ENCODE results near the gene SRP54.

SRP54 gene

GRCh38 chr14:34982421-34983147, at the start of gene SRP54:
Gene SRP54, plus strand, starts transcription at chr14:34982992. Its CDS starts 13,718 bp downstream, at chr14:34996710.
- DNase-seq, result peak; percentile 94

- DNase-seq, result no peak
Measured at GRCh38 chr14:34933301-34933700, 49.5 kb upstream of the SRP54 start.

- DNase-seq, result no peak
Measured at GRCh38 chr14:34935488-34935887, 47.3 kb upstream of the SRP54 start.

GRCh38 chr14:34937442-34937841, 45.4 kb upstream of the SRP54 start:
- no peak for DNase-seq

- no peak for DNase-seq
Measured at GRCh38 chr14:34937876-34938275, 44.9 kb upstream of the SRP54 start.

GRCh38 chr14:34943506-34943905, 39.3 kb upstream of the SRP54 start:
- DNase-seq, result no peak

- DNase-seq, result no peak
Measured at GRCh38 chr14:34944744-34945143, 38.0 kb upstream of the SRP54 start.

- no peak for DNase-seq
Measured at GRCh38 chr14:34946699-34947098, 36.1 kb upstream of the SRP54 start.

- peak; percentile 7 for DNase-seq
Measured at GRCh38 chr14:34951286-34951685, 31.5 kb upstream of the SRP54 start.

- no peak for DNase-seq
Measured at GRCh38 chr14:34956931-34957330, 25.9 kb upstream of the SRP54 start.

- no peak for DNase-seq
Measured at GRCh38 chr14:34957771-34958286, 25.0 kb upstream of the SRP54 start.

GRCh38 chr14:34962106-34962505, 20.7 kb upstream of the SRP54 start:
- peak; percentile 4 for DNase-seq

GRCh38 chr14:34964977-34965764, 17.6 kb upstream of the SRP54 start:
- no peak for DNase-seq

GRCh38 chr14:34965912-34966311, 16.9 kb upstream of the SRP54 start:
- DNase-seq, result no peak

GRCh38 chr14:34966413-34966812, 16.4 kb upstream of the SRP54 start:
- DNase-seq, result no peak

- DNase-seq, result no peak
Measured at GRCh38 chr14:34970665-34971064, 12.1 kb upstream of the SRP54 start.

GRCh38 chr14:34971381-34971780, 11.4 kb upstream of the SRP54 start:
- DNase-seq, result no peak

GRCh38 chr14:34971801-34972200, 11.0 kb upstream of the SRP54 start:
- no peak for DNase-seq

- no peak for DNase-seq
Measured at GRCh38 chr14:34978444-34978843, 4.3 kb upstream of the SRP54 start.

- no peak for DNase-seq
Measured at GRCh38 chr14:34980337-34980900, 2.4 kb upstream of the SRP54 start.

GRCh38 chr14:34981743-34982420, 910 bp upstream of the SRP54 start:
- DNase-seq, result no peak

- no peak for DNase-seq
Measured at GRCh38 chr14:34983148-34983760, 462 bp downstream of the SRP54 start.

- DNase-seq, result no peak
Measured at GRCh38 chr14:34983786-34984185, 994 bp downstream of the SRP54 start.

Data from NCI-H226 (cell line).